OCI-LY7 (cell line): ENCODE measurements around the gene ASCL5.

Experiments used
- CTCF ChIP-seq: fragments of 200-600 bp; sonication (generic); conservative IDR thresholded peaks from 2 replicates; pipeline ENCODE4 v1.5.1; 2014; ENCODE audit warnings: mild to moderate bottlenecking, antibody characterized with exemption, low read length, moderate library complexity, mixed read lengths
- EZH2phosphoT487 ChIP-seq: fragments of 200-600 bp; sonication (generic); IDR thresholded peaks from 2 replicates; pipeline ENCODE4 v1.6.1; 2018; ENCODE audit warnings: low read depth, borderline replicate concordance, mild to moderate bottlenecking, mixed run types, antibody characterized with exemption, low read length, moderate library complexity, mixed read lengths

DNA sequence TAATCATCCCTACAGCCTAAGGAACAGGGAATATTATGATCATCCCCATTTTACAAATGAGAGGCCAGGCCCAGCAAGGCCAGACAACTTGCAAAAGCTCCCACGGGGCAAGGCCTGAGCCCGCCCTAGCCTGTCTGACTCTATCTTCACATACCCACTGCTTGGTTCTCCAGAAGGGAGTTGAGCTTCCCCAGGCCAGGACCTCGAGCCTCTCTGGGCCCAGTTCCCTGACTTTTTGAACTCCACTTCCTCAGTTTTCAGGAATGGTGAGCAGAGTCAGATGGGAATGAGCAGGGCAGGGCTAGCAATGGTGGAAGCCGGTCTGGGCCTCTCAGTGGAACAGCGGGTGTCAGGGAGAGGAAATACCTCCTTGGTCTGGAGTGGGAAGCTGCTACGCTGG is 54.1 kb downstream of the ASCL5 start:
- TF ChIP-seq CTCF (no peak), EZH2phosphoT487 (no peak)
